AG08396 (cell line): ENCODE measurements around the gene PRTN3.
"Not testable (repeated sequence)": the region's sequence is repeated elsewhere in the genome, so short reads cannot be mapped to it uniquely, and the experiment has no call there.

Source experiments
- DNase-seq: peaks from one replicate; pipeline ENCODE4 v3.0.0; 2012; ENCODE audit warnings: low spot score, mixed read lengths

PRTN3 gene

GRCh38 chr19:815775-816499 lies 24.9 kb upstream of the PRTN3 start:
- no peak for DNase-seq

- no peak for DNase-seq
These were observed 24.3 kb upstream of the PRTN3 start for GRCh38 chr19:816500-816857.

- DNase-seq, result not testable (repeated sequence)
These were observed 20.6 kb upstream of the PRTN3 start for GRCh38 chr19:820212-820611.

- DNase-seq, result peak; percentile 54
These were observed 19.5 kb upstream of the PRTN3 start for GRCh38 chr19:821231-821824.

GRCh38 chr19:821825-822503 lies 18.8 kb upstream of the PRTN3 start, which contains the start of gene PLPPR3:
Gene PLPPR3 (minus strand): TSS chr19:821955. CDS start chr19:821559, 396 bp downstream.
- peak; percentile 41 for DNase-seq

GRCh38 chr19:823565-824121 lies 17.2 kb upstream of the PRTN3 start:
- DNase-seq, result peak; percentile 66

- no peak for DNase-seq
These were observed 15.9 kb upstream of the PRTN3 start for GRCh38 chr19:824885-825284.

GRCh38 chr19:825897-826644 lies 14.7 kb upstream of the PRTN3 start:
- no peak for DNase-seq

- no peak for DNase-seq
These were observed 13.5 kb upstream of the PRTN3 start for GRCh38 chr19:827314-827709.

GRCh38 chr19:827710-828321 lies 13.0 kb upstream of the PRTN3 start, which contains the start of gene AZU1:
Gene AZU1 (plus strand): TSS chr19:827837. CDS start chr19:827847, 10 bp downstream.
- DNase-seq, result no peak

- no peak for DNase-seq
These were observed 11.6 kb upstream of the PRTN3 start for GRCh38 chr19:829129-829758.

GRCh38 chr19:831407-832369 lies 9.1 kb upstream of the PRTN3 start:
- no peak for DNase-seq

GRCh38 chr19:834216-834615 lies 6.6 kb upstream of the PRTN3 start:
- DNase-seq, result no peak

GRCh38 chr19:835210-835810 lies 5.5 kb upstream of the PRTN3 start:
- DNase-seq, result no peak

- not testable (repeated sequence) for DNase-seq
These were observed 2.0 kb downstream of the PRTN3 start for GRCh38 chr19:842802-843179.

- DNase-seq, result no peak
These were observed 2.5 kb downstream of the PRTN3 start for GRCh38 chr19:843180-843835.

- DNase-seq, result no peak
These were observed 3.2 kb downstream of the PRTN3 start for GRCh38 chr19:843836-844545.

GRCh38 chr19:844546-844971 lies 3.8 kb downstream of the PRTN3 start:
- no peak for DNase-seq
